HCT116 (cell line): ENCODE data around the gene VPS37D. TPM values are rescaled to one million over a fixed set of nuclear protein-coding genes. Genes with fewer than 3 reads are reported as not detected.

Experiments used
- ATAC-seq: fragments of 200-7000 bp; cut with Tn5 transposase; 2 replicates; pipeline ENCODE4 v1.9.1; 2020; ENCODE audit warnings: mild to moderate bottlenecking, moderate library complexity
- BruUV-seq: library from RNA; stranded (reverse); fragments of 400-500 nt; replicated peaks from 2 replicates; lab custom pipeline; 2021; lab: Mats Ljungman, UMichigan
- CTCF ChIA-PET: fragments of 300-600 bp; sonication (Branson Sonifier 250); formaldehyde crosslinking; loops from one replicate; lab custom pipeline; 2021; ENCODE audit warnings: antibody characterized with exemption; lab: Charles Lee
- POLR2A ChIA-PET: fragments of 300-600, 350-600 bp; sonication (Branson Sonifier 250); formaldehyde crosslinking; loops from one replicate; lab custom pipeline; 2021; ENCODE audit warnings: antibody characterized with exemption; lab: Charles Lee
- RAD21 ChIA-PET, 2 experiments: fragments of 300-600 bp; sonication (Branson Sonifier 250); formaldehyde crosslinking; loops; one replicate each; lab custom pipeline; 2023; ENCODE audit warnings: low total read pairs in 2 of 2; ENCODE audit not compliant: uncharacterized antibody in 2 of 2, unreplicated experiment in 2 of 2, low non-redundant PET in 1 of 2; lab: Charles Lee
- DNase-seq: peaks from one replicate; pipeline ENCODE4 v3.0.0-alpha.2; 2010; ENCODE audit warnings: low read depth, low spot score
- H2AFZ ChIP-seq: fragments of 200-600 bp; shearing (Covaris generic), sonication (generic); 2 replicates; pipeline ENCODE4 v1.6.1; 2017; ENCODE audit warnings: low read depth, mixed run types, mixed read lengths, antibody characterized with exemption, low read length; ENCODE audit not compliant: poor library complexity, severe bottlenecking
- H3K27ac ChIP-seq: 2 replicates; pipeline ENCODE4 v1.5.1; 2012; ENCODE audit warnings: low read depth, low read length
- H3K27me3 ChIP-seq: fragments of 200-600 bp; sonication (generic); 2 replicates; pipeline ENCODE4 v1.6.1; 2016; ENCODE audit warnings: mixed run types, low read length, mixed read lengths; ENCODE audit not compliant: insufficient read depth
- H3K36me3 ChIP-seq, 2 experiments: fragments of 200-500 bp in 1 of 2; fragments of 200-600 bp in 1 of 2; sonication (Bioruptor generic) in 1 of 2; sonication (generic) in 1 of 2; 2 replicates each; pipeline versions ENCODE4 v1.5.1 to v1.6.1; 2014 to 2016; ENCODE audit warnings: low read length in 2 of 2, inconsistent platforms in 1 of 2, mixed read lengths in 1 of 2, mixed run types in 1 of 2; ENCODE audit not compliant: insufficient read depth in 2 of 2, control insufficient read depth in 1 of 2
- H3K4me1 ChIP-seq, 2 experiments: fragments of 200-600 bp in 1 of 2; sonication (generic) in 1 of 2; 2 replicates each; pipeline versions ENCODE4 v1.5.1 to v1.6.1; 2012 to 2017; ENCODE audit warnings: low read length in 2 of 2, inconsistent platforms in 1 of 2, mild to moderate bottlenecking in 1 of 2, mixed read lengths in 1 of 2, mixed run types in 1 of 2, moderate library complexity in 1 of 2; ENCODE audit not compliant: insufficient read depth in 2 of 2, control insufficient read depth in 1 of 2
- H3K4me2 ChIP-seq: fragments of 200-600 bp; sonication (generic); 2 replicates; pipeline ENCODE4 v1.6.1; 2017; ENCODE audit warnings: mixed run types, low read length, mixed read lengths
- H3K4me3 ChIP-seq, 2 experiments: fragments of 200-600 bp in 1 of 2; sonication (generic) in 1 of 2; replicated peaks in 1 of 2; 2 replicates each; pipeline ENCODE4 v1.5.1; 2011 to 2016; ENCODE audit warnings: low read length in 2 of 2, control low read depth in 1 of 2, low read depth in 1 of 2, mild to moderate bottlenecking in 1 of 2, mixed read lengths in 1 of 2, mixed run types in 1 of 2
- H3K79me2 ChIP-seq: fragments of 200-600 bp; sonication (generic); 2 replicates; pipeline ENCODE4 v1.6.1; 2017; ENCODE audit warnings: mild to moderate bottlenecking, mixed run types, low read length, moderate library complexity, mixed read lengths; ENCODE audit not compliant: insufficient read depth
- H3K9ac ChIP-seq: fragments of 200-600 bp; sonication (generic); 2 replicates; pipeline ENCODE4 v1.6.1; 2016; ENCODE audit warnings: low read length, mixed read lengths
- H3K9me2 ChIP-seq: fragments of 200-600 bp; sonication (generic), shearing (Covaris generic); 2 replicates; pipeline ENCODE4 v1.6.1; 2017; ENCODE audit warnings: mixed run types, mild to moderate bottlenecking, moderate library complexity; ENCODE audit not compliant: insufficient read depth
- H3K9me3 ChIP-seq, 2 experiments: fragments of 200-500 bp in 1 of 2; fragments of 200-600 bp in 1 of 2; sonication (Bioruptor generic) in 1 of 2; sonication (generic) in 1 of 2; 2 replicates each; pipeline ENCODE4 v1.6.1; 2014 to 2017; ENCODE audit warnings: low read length in 2 of 2, mixed read lengths in 2 of 2, inconsistent platforms in 1 of 2, low read depth in 1 of 2, mild to moderate bottlenecking in 1 of 2, mixed run types in 1 of 2, moderate library complexity in 1 of 2; ENCODE audit not compliant: control insufficient read depth in 1 of 2, insufficient read depth in 1 of 2
- H4K20me1 ChIP-seq: fragments of 200-600 bp; sonication (generic), shearing (Covaris generic); 2 replicates; pipeline ENCODE4 v1.6.1; 2017; ENCODE audit warnings: mixed run types, mild to moderate bottlenecking, moderate library complexity; ENCODE audit not compliant: insufficient read depth
- CTCF ChIP-seq, 3 experiments: fragments of 200-600 bp in 1 of 3; sonication (generic) in 1 of 3; IDR thresholded peaks in 2 of 3; conservative IDR thresholded peaks in 1 of 3; 2 replicates each; pipeline ENCODE4 v1.5.1; 2012 to 2017; ENCODE audit warnings: low read depth in 2 of 3, low read length in 2 of 3, antibody characterized with exemption in 1 of 3, borderline replicate concordance in 1 of 3, control low read depth in 1 of 3, mild to moderate bottlenecking in 1 of 3, mixed read lengths in 1 of 3, mixed run types in 1 of 3, moderate library complexity in 1 of 3; ENCODE audit not compliant: insufficient read depth in 1 of 3
- ZNF274 ChIP-seq: fragments of 200-500 bp; sonication (Bioruptor generic); IDR thresholded peaks from 2 replicates; pipeline ENCODE4 v1.6.1; 2014; ENCODE audit warnings: mild to moderate bottlenecking, low read depth, low read length, inconsistent platforms
- intact Hi-C: fragments of 100-400 bp; cut with micrococcal nuclease; formaldehyde crosslinking; loops from 2 replicates; pipeline ENCODE4 v1.10.0; 2022
- total RNA-seq: library from RNA; stranded (reverse); gene quantifications from one replicate; pipeline ENCODE4 v1.2.1, GENCODE V29; 2021; ENCODE audit not compliant: unreplicated experiment
- TF ChIP-seq, protein P1 (sequence below): IDR thresholded peaks from 2 replicates; pipeline ENCODE4 v1.6.1; 2012; ENCODE audit warnings: low read depth

The VPS37D gene
- total RNA-seq, 1 experiment from 2014 or later, result 9.5 TPM

DNA sequence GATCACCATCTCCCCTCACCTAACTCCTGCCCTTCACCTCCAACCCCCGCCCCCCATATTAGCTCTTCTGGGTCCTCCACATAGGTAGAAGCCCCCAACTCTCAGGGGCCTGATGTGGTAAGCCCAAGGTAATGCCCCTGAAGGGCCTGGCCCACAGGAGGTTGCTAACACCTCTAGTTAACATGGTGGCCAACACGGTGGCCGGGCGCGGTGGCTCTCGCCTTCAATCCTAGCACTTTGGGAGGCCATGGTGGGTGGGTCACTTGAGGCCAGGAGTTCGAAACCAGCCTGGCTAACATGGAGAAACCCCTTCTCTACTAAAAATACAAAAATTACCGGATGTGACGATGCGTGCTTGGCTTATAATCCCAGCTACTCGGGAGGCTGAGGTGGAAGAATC, 42.4 kb upstream of the VPS37D start (continued):
- TF ChIP-seq, protein P1, sequence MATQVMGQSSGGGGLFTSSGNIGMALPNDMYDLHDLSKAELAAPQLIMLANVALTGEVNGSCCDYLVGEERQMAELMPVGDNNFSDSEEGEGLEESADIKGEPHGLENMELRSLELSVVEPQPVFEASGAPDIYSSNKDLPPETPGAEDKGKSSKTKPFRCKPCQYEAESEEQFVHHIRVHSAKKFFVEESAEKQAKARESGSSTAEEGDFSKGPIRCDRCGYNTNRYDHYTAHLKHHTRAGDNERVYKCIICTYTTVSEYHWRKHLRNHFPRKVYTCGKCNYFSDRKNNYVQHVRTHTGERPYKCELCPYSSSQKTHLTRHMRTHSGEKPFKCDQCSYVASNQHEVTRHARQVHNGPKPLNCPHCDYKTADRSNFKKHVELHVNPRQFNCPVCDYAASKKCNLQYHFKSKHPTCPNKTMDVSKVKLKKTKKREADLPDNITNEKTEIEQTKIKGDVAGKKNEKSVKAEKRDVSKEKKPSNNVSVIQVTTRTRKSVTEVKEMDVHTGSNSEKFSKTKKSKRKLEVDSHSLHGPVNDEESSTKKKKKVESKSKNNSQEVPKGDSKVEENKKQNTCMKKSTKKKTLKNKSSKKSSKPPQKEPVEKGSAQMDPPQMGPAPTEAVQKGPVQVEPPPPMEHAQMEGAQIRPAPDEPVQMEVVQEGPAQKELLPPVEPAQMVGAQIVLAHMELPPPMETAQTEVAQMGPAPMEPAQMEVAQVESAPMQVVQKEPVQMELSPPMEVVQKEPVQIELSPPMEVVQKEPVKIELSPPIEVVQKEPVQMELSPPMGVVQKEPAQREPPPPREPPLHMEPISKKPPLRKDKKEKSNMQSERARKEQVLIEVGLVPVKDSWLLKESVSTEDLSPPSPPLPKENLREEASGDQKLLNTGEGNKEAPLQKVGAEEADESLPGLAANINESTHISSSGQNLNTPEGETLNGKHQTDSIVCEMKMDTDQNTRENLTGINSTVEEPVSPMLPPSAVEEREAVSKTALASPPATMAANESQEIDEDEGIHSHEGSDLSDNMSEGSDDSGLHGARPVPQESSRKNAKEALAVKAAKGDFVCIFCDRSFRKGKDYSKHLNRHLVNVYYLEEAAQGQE, result no peak
- TF ChIP-seq, all 23 proteins: peak for 0

DNA sequence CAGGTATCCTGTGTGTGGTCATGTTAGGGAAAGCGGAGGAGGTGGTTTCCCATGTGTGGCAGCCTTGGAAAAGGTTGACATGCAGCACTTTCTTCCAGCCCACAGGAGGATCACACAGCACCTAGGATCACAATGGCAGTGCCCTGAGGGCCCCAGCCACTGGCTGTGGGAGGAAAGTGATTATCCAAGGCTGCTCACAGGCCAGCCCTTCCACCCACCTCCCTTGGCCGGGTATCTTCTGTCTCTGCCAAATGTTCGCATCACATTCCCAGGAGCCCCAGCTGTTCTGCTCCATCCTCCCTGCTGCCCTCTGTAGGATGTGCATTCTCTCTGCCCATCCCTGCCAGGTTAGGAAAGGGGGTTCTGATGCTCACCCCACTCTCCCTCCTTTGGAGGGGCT, 40.8 kb upstream of the VPS37D start:
- H3K9me3 ChIP-seq, result no peaks in the 10 kb centered on the region
- ATAC-seq (no peak), DNase-seq (no peak)
- intact Hi-C loops, result loop anchor here (10.0 kb wide), 1 partner anchor 228 kb away; no protein-coding TSS in a partner anchor
- TF ChIP-seq ZNF274 (no peak), CTCF (IDR thresholded peaks at IDR 0.05 in 2 of 3, conservative IDR thresholded peaks at IDR 0.05 in 1 of 3; ENCODE audit: borderline replicate concordance in 1 of 3, insufficient read depth in 1 of 3, low read depth in 2 of 3, low read length in 2 of 3) (peak in 2 of 3 experiments; percentile 25 to 30; a peak in 2 of 6 replicates)
- RAD21 ChIA-PET, result no interaction called here
- H4K20me1 ChIP-seq, result no peaks in the 10 kb centered on the region
- 0 out of 2 replicates have a peak overlapping the region, but pooled peaks have one; percentile 25 for H3K27ac ChIP-seq
- H3K4me1 ChIP-seq, result peaks cover 35 to 66% of the 10 kb centered on the region in 2 experiments
- H3K9me2 ChIP-seq, result no peaks in the 10 kb centered on the region
- POLR2A ChIA-PET, result no interaction called here
- peak overlapping the region; percentile 23; the same call in 1 of the 2 replicates for H3K4me2 ChIP-seq
- peaks cover 16% of the 10 kb centered on the region; the same call in 1 of the 2 replicates for H3K79me2 ChIP-seq
- H3K27me3 ChIP-seq, result no peaks in the 10 kb centered on the region
- BruUV-seq, result no TSS peak
- H3K4me3 ChIP-seq, result no peak overlapping the region
- H3K36me3 ChIP-seq, result no peaks in the 10 kb centered on the region
- CTCF ChIA-PET, result no interaction called here
- H3K9ac ChIP-seq, result no peak overlapping the region
- no peak overlapping the region for H2AFZ ChIP-seq
